Hepatocyte (in vitro differentiated cells): ENCODE measurements around the gene COL5A1. TPM values are rescaled to one million over a fixed set of nuclear protein-coding genes. Genes with fewer than 3 reads are reported as not detected.

ENCODE experiments used
- DNase-seq: peaks from one replicate; pipeline ENCODE4 v3.0.0-alpha.2; 2016; ENCODE audit warnings: low spot score
- H2AFZ ChIP-seq: fragments of 200-600 bp; sonication (generic); 2 replicates; pipeline ENCODE4 v1.6.0; 2016; ENCODE audit warnings: antibody characterized with exemption, mild to moderate bottlenecking
- H3K27ac ChIP-seq: fragments of 200-600 bp; sonication (generic); 2 replicates; pipeline ENCODE4 v1.5.1; 2016; ENCODE audit warnings: mild to moderate bottlenecking
- H3K27me3 ChIP-seq: fragments of 200-600 bp; sonication (generic); 2 replicates; pipeline ENCODE4 v1.6.1; 2016
- H3K36me3 ChIP-seq: fragments of 200-600 bp; sonication (generic); replicated peaks from 2 replicates; pipeline ENCODE4 v1.5.1; 2016; ENCODE audit warnings: low read depth; ENCODE audit not compliant: insufficient read depth
- H3K4me1 ChIP-seq: fragments of 200-600 bp; sonication (generic); 2 replicates; pipeline ENCODE4 v1.5.1; 2016; ENCODE audit warnings: mild to moderate bottlenecking, moderate library complexity; ENCODE audit not compliant: insufficient read depth
- H3K4me2 ChIP-seq: fragments of 200-600 bp; sonication (generic); 2 replicates; pipeline ENCODE4 v1.6.0; 2016
- H3K4me3 ChIP-seq: fragments of 200-600 bp; sonication (generic); 2 replicates; pipeline ENCODE4 v1.5.1; 2016; ENCODE audit warnings: mild to moderate bottlenecking
- H3K79me2 ChIP-seq: fragments of 200-600 bp; sonication (generic); 2 replicates; pipeline ENCODE4 v1.6.0; 2017; ENCODE audit warnings: mild to moderate bottlenecking
- H3K9me2 ChIP-seq: fragments of 200-600 bp; sonication (generic); replicated peaks from 2 replicates; pipeline ENCODE4 v1.6.0; 2017; ENCODE audit warnings: mild to moderate bottlenecking; ENCODE audit not compliant: insufficient read depth
- H3K9me3 ChIP-seq: fragments of 200-600 bp; sonication (generic); 2 replicates; pipeline ENCODE4 v1.5.1; 2016; ENCODE audit warnings: low read depth, mild to moderate bottlenecking
- H4K20me1 ChIP-seq: fragments of 200-600 bp; sonication (generic); 2 replicates; pipeline ENCODE4 v1.6.0; 2016; ENCODE audit warnings: mild to moderate bottlenecking; ENCODE audit not compliant: insufficient read depth, poor library complexity, severe bottlenecking
- EZH2 ChIP-seq: fragments of 200-600 bp; sonication (generic); IDR thresholded peaks from 2 replicates; pipeline ENCODE4 v1.6.1; 2016; ENCODE audit warnings: antibody characterized with exemption, mild to moderate bottlenecking, borderline replicate concordance
- EZH2phosphoT487 ChIP-seq: fragments of 200-600 bp; sonication (generic); IDR thresholded peaks from one replicate; pipeline ENCODE4 v1.6.1; 2018; ENCODE audit warnings: antibody characterized with exemption, mild to moderate bottlenecking, low read depth, moderate library complexity; ENCODE audit not compliant: unreplicated experiment, severe bottlenecking
- WGBS: methylation state at CpG from one replicate; pipeline ENCODE4 v1.1.6; 2016; ENCODE audit warnings: low lambda C conversion rate; ENCODE audit errors: missing lambda C conversion rate; 5-methylcytosine and 5-hydroxymethylcytosine counted together
- polyA plus RNA-seq: library from polyadenylated mRNA; unstranded; fragments of >200 nt; fragmentation: Nextera tagmentation; extraction: Ambion mirVana; gene quantifications from 2 replicates; pipeline ENCODE4 v1.2.1, GENCODE V29; 2016
- total RNA-seq: library from RNA; depleted of rRNA; stranded (reverse); fragments of >200 nt; gene quantifications from 2 replicates; pipeline ENCODE4 v1.2.3, GENCODE V29; 2014
- TF ChIP-seq, protein P1 (sequence below): fragments of 200-600 bp; sonication (generic); IDR thresholded peaks from 2 replicates; pipeline ENCODE4 v1.5.1; 2016; ENCODE audit warnings: antibody characterized with exemption, mild to moderate bottlenecking; ENCODE audit not compliant: poor library complexity

Gene COL5A1
- total and polyA plus RNA-seq, 2 experiments from 2014 or later = 342 to 347 TPM

DNA sequence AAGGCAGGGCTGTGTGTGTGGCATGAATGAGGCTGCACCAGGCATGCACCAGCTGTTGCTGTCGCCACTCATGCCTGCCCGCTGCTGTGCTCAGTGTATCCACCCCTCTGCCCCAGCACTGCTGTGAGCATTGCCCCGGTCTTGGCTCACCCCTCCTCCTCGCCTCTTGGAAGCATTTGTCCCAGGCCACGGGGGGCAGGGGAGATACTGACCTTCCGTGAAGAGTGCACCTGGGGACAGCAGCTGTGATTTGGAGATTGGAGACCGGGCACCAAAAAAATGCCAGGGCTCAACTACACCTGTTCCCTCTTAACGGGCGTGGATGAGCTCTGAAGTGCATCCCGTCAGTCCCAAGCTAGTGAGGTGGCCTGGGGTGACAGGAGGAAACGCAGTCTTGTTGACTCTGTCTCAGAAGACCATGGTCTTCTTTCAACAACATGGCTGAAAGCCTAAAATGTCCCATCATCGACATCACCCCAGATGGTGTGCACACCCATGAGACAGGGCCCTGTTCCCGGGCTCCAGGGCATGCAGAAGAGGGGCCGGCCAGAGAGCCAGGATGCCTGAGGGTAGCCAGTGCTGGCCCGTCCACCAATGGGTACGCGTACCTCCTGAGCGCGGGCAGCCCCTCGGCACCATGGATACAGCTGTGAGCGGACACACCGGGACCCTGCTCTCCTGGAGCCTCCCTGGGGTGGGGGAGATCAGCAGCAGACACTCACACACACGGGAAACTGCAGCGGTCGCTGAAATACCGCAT, 115.8 kb downstream of the COL5A1 start:
- Histone ChIP-seq H3K9me3 (no peaks in the 10 kb centered on the region), H3K4me3 (no peak overlapping the region), H3K27ac (no peak overlapping the region), H3K4me1 (no peaks in the 10 kb centered on the region), H3K4me2 (no peak overlapping the region), H2AFZ (no peak overlapping the region), H3K36me3 (no peaks in the 10 kb centered on the region), H3K79me2 (no peaks in the 10 kb centered on the region), H3K27me3 (no peaks in the 10 kb centered on the region), H3K9me2 (no peaks in the 10 kb centered on the region), H4K20me1 (peaks cover 15% of the 10 kb centered on the region)
- DNase-seq = no peak
- 95% methylated on average over 26 of the region's 26 CpGs for WGBS
- TF ChIP-seq, protein P1, sequence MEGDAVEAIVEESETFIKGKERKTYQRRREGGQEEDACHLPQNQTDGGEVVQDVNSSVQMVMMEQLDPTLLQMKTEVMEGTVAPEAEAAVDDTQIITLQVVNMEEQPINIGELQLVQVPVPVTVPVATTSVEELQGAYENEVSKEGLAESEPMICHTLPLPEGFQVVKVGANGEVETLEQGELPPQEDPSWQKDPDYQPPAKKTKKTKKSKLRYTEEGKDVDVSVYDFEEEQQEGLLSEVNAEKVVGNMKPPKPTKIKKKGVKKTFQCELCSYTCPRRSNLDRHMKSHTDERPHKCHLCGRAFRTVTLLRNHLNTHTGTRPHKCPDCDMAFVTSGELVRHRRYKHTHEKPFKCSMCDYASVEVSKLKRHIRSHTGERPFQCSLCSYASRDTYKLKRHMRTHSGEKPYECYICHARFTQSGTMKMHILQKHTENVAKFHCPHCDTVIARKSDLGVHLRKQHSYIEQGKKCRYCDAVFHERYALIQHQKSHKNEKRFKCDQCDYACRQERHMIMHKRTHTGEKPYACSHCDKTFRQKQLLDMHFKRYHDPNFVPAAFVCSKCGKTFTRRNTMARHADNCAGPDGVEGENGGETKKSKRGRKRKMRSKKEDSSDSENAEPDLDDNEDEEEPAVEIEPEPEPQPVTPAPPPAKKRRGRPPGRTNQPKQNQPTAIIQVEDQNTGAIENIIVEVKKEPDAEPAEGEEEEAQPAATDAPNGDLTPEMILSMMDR = no peak
- TF ChIP-seq EZH2phosphoT487 (no peak), EZH2 (no peak)

DNA sequence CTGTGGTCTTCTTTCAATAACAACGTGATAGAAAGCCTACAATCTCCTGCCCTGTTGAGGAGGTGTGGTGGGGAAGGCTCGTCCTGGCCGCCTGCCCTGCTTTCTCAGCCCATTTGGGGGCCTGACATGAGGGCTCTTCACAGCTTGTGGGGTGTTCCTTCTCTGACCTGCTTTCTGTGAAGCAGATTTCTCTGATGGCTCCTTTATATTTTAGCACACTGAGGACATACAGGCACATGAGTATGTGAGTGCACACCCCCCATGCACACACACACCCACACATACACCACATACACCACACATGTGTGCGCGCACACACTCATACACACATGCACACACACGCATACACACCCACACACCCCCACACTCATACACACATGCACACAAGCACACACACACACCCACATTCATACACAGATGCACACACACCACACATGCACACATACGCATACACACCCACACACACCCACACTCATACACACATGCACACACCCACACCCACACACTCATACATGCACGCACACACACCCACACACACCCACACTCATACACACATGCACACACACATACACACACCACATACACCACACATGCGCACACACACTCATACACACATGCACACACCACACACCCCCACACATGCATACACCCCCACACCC, 117.5 kb downstream of the COL5A1 start:
- no peak overlapping the region for H2AFZ ChIP-seq
- no peak overlapping the region for H3K27ac ChIP-seq
- no peaks in the 10 kb centered on the region for H3K4me1 ChIP-seq
- no peaks in the 10 kb centered on the region for H3K9me2 ChIP-seq
- no peak overlapping the region for H3K4me2 ChIP-seq
- H3K9me3 ChIP-seq = no peaks in the 10 kb centered on the region
- TF ChIP-seq, protein P1 = no peak
- TF ChIP-seq EZH2phosphoT487 (no peak), EZH2 (no peak)
- 84% methylated on average over 9 of the region's 9 CpGs for WGBS
- H3K4me3 ChIP-seq = no peak overlapping the region
- no peaks in the 10 kb centered on the region for H3K36me3 ChIP-seq
- no peak for DNase-seq
- no peaks in the 10 kb centered on the region for H3K27me3 ChIP-seq
- H3K79me2 ChIP-seq = no peaks in the 10 kb centered on the region
- peaks cover 15% of the 10 kb centered on the region for H4K20me1 ChIP-seq

DNA sequence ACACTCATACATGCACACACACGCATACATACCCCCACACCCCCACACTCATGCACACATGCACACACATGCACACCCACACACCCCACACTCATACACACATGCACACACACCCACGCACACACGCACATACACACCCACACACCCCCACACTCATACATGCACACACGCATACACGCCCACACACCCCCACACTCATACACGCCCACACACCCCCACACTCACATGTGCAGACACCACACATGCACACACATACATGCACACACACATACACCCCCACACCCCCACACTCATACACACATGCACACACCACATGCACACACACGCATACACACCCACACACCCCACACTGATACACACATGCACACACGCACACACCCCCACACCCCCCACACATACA, 118.3 kb downstream of the COL5A1 start:
- 100% methylated on average over 1 of the region's 8 CpGs for WGBS
- no peak overlapping the region for H2AFZ ChIP-seq
- no peak overlapping the region for H3K27ac ChIP-seq
- TF ChIP-seq EZH2phosphoT487 (no peak), EZH2 (no peak)
- TF ChIP-seq, protein P1 = no peak
- no peaks in the 10 kb centered on the region for H3K79me2 ChIP-seq
- H4K20me1 ChIP-seq = peaks cover 15% of the 10 kb centered on the region
- H3K9me2 ChIP-seq = no peaks in the 10 kb centered on the region
- H3K27me3 ChIP-seq = no peaks in the 10 kb centered on the region
- H3K4me1 ChIP-seq = no peaks in the 10 kb centered on the region
- no peak overlapping the region for H3K4me3 ChIP-seq
- no peak overlapping the region for H3K4me2 ChIP-seq
- H3K9me3 ChIP-seq = no peaks in the 10 kb centered on the region
- H3K36me3 ChIP-seq = no peaks in the 10 kb centered on the region
- no peak for DNase-seq
